ENCODE results near the gene USP5.
A peak's percentile ranks its signal among the peaks of the same experiment; 100 is the strongest.

Gene USP5

GRCh38 chr12:6826734-6827436, 25.1 kb upstream of the USP5 start:
- H3K9ac ChIP-seq (ENCODE audit: low read length): no peak overlapping the region
- H3K9me3 ChIP-seq (ENCODE audit: control insufficient read depth, insufficient read depth, low read depth, low read length): no peaks in the 10 kb centered on the region
- H3K4me1 ChIP-seq (ENCODE audit: control insufficient read depth, insufficient read depth, low read length): peaks cover 47% of the 10 kb centered on the region
- peaks cover 19% of the 10 kb centered on the region for H3K36me3 ChIP-seq (ENCODE audit: control insufficient read depth, insufficient read depth, low read length)
- H3K27ac ChIP-seq (ENCODE audit: low read depth, low read length): no peak overlapping the region
- H3K27me3 ChIP-seq (ENCODE audit: control insufficient read depth, insufficient read depth, low read length): peaks cover 44% of the 10 kb centered on the region
- peak overlapping the region; percentile 42; the same call in 1 of the 2 replicates for H3K4me3 ChIP-seq (ENCODE audit: low read depth, low read length)

GRCh38 chr12:6827437-6827911, 24.5 kb upstream of the USP5 start:
- peaks cover 38% of the 10 kb centered on the region for H3K27me3 ChIP-seq (ENCODE audit: control insufficient read depth, insufficient read depth, low read length)
- H3K27ac ChIP-seq (ENCODE audit: low read depth, low read length): no peak overlapping the region
- peaks cover 24% of the 10 kb centered on the region for H3K36me3 ChIP-seq (ENCODE audit: control insufficient read depth, insufficient read depth, low read length)
- H3K9me3 ChIP-seq (ENCODE audit: control insufficient read depth, insufficient read depth, low read depth, low read length): no peaks in the 10 kb centered on the region
- H3K9ac ChIP-seq (ENCODE audit: low read length): no peak overlapping the region
- H3K4me3 ChIP-seq (ENCODE audit: low read depth, low read length): peak overlapping the region; percentile 42
- peaks cover 41% of the 10 kb centered on the region for H3K4me1 ChIP-seq (ENCODE audit: control insufficient read depth, insufficient read depth, low read length)

- Histone ChIP-seq H3K4me3 (ENCODE audit: low read depth, low read length) (peak within 1 kb of the TSS; percentile 98), H3K9me3 (ENCODE audit: control insufficient read depth, insufficient read depth, low read depth, low read length) (no peaks in the 10 kb centered on the region), H3K4me1 (ENCODE audit: control insufficient read depth, insufficient read depth, low read length) (peaks cover 35% of the 10 kb centered on the region), H3K27me3 (ENCODE audit: control insufficient read depth, insufficient read depth, low read length) (peaks cover 32% of the 10 kb centered on the region), H3K9ac (ENCODE audit: low read length) (peak within 1 kb of the TSS; percentile 87), H3K27ac (ENCODE audit: low read depth, low read length) (no peak within 1 kb of the TSS), H3K36me3 (ENCODE audit: control insufficient read depth, insufficient read depth, low read length) (peaks cover 26% of the 10 kb centered on the region)
Observed at GRCh38 chr12:6827982-6828780, 23.8 kb upstream of the USP5 start, which contains the start of gene P3H3. Gene P3H3, plus strand, starts transcription at chr12:6828407. Its CDS starts 34 bp downstream, at chr12:6828441.

- Histone ChIP-seq H3K4me1 (ENCODE audit: control insufficient read depth, insufficient read depth, low read length) (peaks cover 31% of the 10 kb centered on the region), H3K36me3 (ENCODE audit: control insufficient read depth, insufficient read depth, low read length) (peaks cover 34% of the 10 kb centered on the region), H3K9ac (ENCODE audit: low read length) (peak overlapping the region; percentile 87), H3K27ac (ENCODE audit: low read depth, low read length) (no peak overlapping the region), H3K4me3 (ENCODE audit: low read depth, low read length) (peak overlapping the region; percentile 98), H3K27me3 (ENCODE audit: control insufficient read depth, insufficient read depth, low read length) (peaks cover 25% of the 10 kb centered on the region), H3K9me3 (ENCODE audit: control insufficient read depth, insufficient read depth, low read depth, low read length) (no peaks in the 10 kb centered on the region)
Observed at GRCh38 chr12:6828781-6829535, 23.0 kb upstream of the USP5 start.

- peak overlapping the region; percentile 98 for H3K4me3 ChIP-seq (ENCODE audit: low read depth, low read length)
- no peaks in the 10 kb centered on the region for H3K9me3 ChIP-seq (ENCODE audit: control insufficient read depth, insufficient read depth, low read depth, low read length)
- H3K27ac ChIP-seq (ENCODE audit: low read depth, low read length): no peak overlapping the region
- peaks cover 18% of the 10 kb centered on the region for H3K27me3 ChIP-seq (ENCODE audit: control insufficient read depth, insufficient read depth, low read length)
- H3K9ac ChIP-seq (ENCODE audit: low read length): peak overlapping the region; percentile 87
- peaks cover 39% of the 10 kb centered on the region for H3K36me3 ChIP-seq (ENCODE audit: control insufficient read depth, insufficient read depth, low read length)
- H3K4me1 ChIP-seq (ENCODE audit: control insufficient read depth, insufficient read depth, low read length): peaks cover 31% of the 10 kb centered on the region
Observed at GRCh38 chr12:6829536-6830220, 22.3 kb upstream of the USP5 start.

GRCh38 chr12:6830286-6830890, 21.6 kb upstream of the USP5 start:
- Histone ChIP-seq H3K27me3 (ENCODE audit: control insufficient read depth, insufficient read depth, low read length) (peaks cover 11% of the 10 kb centered on the region), H3K4me1 (ENCODE audit: control insufficient read depth, insufficient read depth, low read length) (peaks cover 24% of the 10 kb centered on the region), H3K27ac (ENCODE audit: low read depth, low read length) (no peak overlapping the region), H3K9me3 (ENCODE audit: control insufficient read depth, insufficient read depth, low read depth, low read length) (no peaks in the 10 kb centered on the region), H3K36me3 (ENCODE audit: control insufficient read depth, insufficient read depth, low read length) (peaks cover 44% of the 10 kb centered on the region), H3K4me3 (ENCODE audit: low read depth, low read length) (peak overlapping the region; percentile 98), H3K9ac (ENCODE audit: low read length) (no peak overlapping the region)

- peaks cover 7% of the 10 kb centered on the region; the same call in 1 of the 2 replicates for H3K27me3 ChIP-seq (ENCODE audit: control insufficient read depth, insufficient read depth, low read length)
Observed at GRCh38 chr12:6830999-6831398, 21.0 kb upstream of the USP5 start.

GRCh38 chr12:6831450-6831995, 20.4 kb upstream of the USP5 start:
- no peak overlapping the region for H3K9ac ChIP-seq (ENCODE audit: low read length)
- H3K4me1 ChIP-seq (ENCODE audit: control insufficient read depth, insufficient read depth, low read length): peaks cover 15% of the 10 kb centered on the region
- peaks cover 49% of the 10 kb centered on the region for H3K36me3 ChIP-seq (ENCODE audit: control insufficient read depth, insufficient read depth, low read length)
- peaks cover 2% of the 10 kb centered on the region; the same call in 1 of the 2 replicates for H3K27me3 ChIP-seq (ENCODE audit: control insufficient read depth, insufficient read depth, low read length)
- H3K4me3 ChIP-seq (ENCODE audit: low read depth, low read length): no peak overlapping the region
- H3K9me3 ChIP-seq (ENCODE audit: control insufficient read depth, insufficient read depth, low read depth, low read length): no peaks in the 10 kb centered on the region
- no peak overlapping the region for H3K27ac ChIP-seq (ENCODE audit: low read depth, low read length)

More at GRCh38 chr12:6830999-6831398, 21.0 kb upstream of the USP5 start:
- Histone ChIP-seq H3K9me3 (ENCODE audit: control insufficient read depth, insufficient read depth, low read depth, low read length) (no peaks in the 10 kb centered on the region), H3K4me1 (ENCODE audit: control insufficient read depth, insufficient read depth, low read length) (peaks cover 20% of the 10 kb centered on the region), H3K4me3 (ENCODE audit: low read depth, low read length) (no peak overlapping the region), H3K27ac (ENCODE audit: low read depth, low read length) (no peak overlapping the region), H3K9ac (ENCODE audit: low read length) (no peak overlapping the region), H3K36me3 (ENCODE audit: control insufficient read depth, insufficient read depth, low read length) (peaks cover 44% of the 10 kb centered on the region)

- Histone ChIP-seq H3K4me1 (ENCODE audit: control insufficient read depth, insufficient read depth, low read length) (peaks cover 9% of the 10 kb centered on the region), H3K9me3 (ENCODE audit: control insufficient read depth, insufficient read depth, low read depth, low read length) (no peaks in the 10 kb centered on the region), H3K4me3 (ENCODE audit: low read depth, low read length) (no peak overlapping the region), H3K27ac (ENCODE audit: low read depth, low read length) (no peak overlapping the region), H3K36me3 (ENCODE audit: control insufficient read depth, insufficient read depth, low read length) (peaks cover 55% of the 10 kb centered on the region), H3K27me3 (ENCODE audit: control insufficient read depth, insufficient read depth, low read length) (no peaks in the 10 kb centered on the region), H3K9ac (ENCODE audit: low read length) (no peak overlapping the region)
Observed at GRCh38 chr12:6832125-6832524, 19.8 kb upstream of the USP5 start.

Data from HUES6 (cell line).